Measurements from ENCODE around the gene PTPRK.

GRCh38 chr6:128131036-128131435, 389.4 kb downstream of the PTPRK start:
- TF ChIP-seq, protein P1, sequence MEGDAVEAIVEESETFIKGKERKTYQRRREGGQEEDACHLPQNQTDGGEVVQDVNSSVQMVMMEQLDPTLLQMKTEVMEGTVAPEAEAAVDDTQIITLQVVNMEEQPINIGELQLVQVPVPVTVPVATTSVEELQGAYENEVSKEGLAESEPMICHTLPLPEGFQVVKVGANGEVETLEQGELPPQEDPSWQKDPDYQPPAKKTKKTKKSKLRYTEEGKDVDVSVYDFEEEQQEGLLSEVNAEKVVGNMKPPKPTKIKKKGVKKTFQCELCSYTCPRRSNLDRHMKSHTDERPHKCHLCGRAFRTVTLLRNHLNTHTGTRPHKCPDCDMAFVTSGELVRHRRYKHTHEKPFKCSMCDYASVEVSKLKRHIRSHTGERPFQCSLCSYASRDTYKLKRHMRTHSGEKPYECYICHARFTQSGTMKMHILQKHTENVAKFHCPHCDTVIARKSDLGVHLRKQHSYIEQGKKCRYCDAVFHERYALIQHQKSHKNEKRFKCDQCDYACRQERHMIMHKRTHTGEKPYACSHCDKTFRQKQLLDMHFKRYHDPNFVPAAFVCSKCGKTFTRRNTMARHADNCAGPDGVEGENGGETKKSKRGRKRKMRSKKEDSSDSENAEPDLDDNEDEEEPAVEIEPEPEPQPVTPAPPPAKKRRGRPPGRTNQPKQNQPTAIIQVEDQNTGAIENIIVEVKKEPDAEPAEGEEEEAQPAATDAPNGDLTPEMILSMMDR (conservative IDR thresholded peaks at IDR 0.05 in 1 of 2, IDR thresholded peaks at IDR 0.05 in 1 of 2; ENCODE audit: extremely low read depth in 1 of 2, insufficient read depth in 1 of 2, low read depth in 1 of 2, low read length in 2 of 2) = no peak
- no peak for TF ChIP-seq EZH2 (IDR thresholded peaks at IDR 0.05; ENCODE audit: borderline replicate concordance, low read length)
